HCT116 (cell line): ENCODE measurements around the gene HOXD9. TPM values are rescaled to one million over a fixed set of nuclear protein-coding genes. Genes with fewer than 3 reads are reported as not detected.

Experiments
- ATAC-seq: fragments of 200-7000 bp; cut with Tn5 transposase; 2 replicates; pipeline ENCODE4 v1.9.1; 2020; ENCODE audit warnings: mild to moderate bottlenecking, moderate library complexity
- BruUV-seq: library from RNA; stranded (reverse); fragments of 400-500 nt; replicated peaks from 2 replicates; lab custom pipeline; 2021; lab: Mats Ljungman, UMichigan
- CTCF ChIA-PET: fragments of 300-600 bp; sonication (Branson Sonifier 250); formaldehyde crosslinking; loops from one replicate; lab custom pipeline; 2021; ENCODE audit warnings: antibody characterized with exemption; lab: Charles Lee
- POLR2A ChIA-PET: fragments of 300-600, 350-600 bp; sonication (Branson Sonifier 250); formaldehyde crosslinking; loops from one replicate; lab custom pipeline; 2021; ENCODE audit warnings: antibody characterized with exemption; lab: Charles Lee
- RAD21 ChIA-PET, 2 experiments: fragments of 300-600 bp; sonication (Branson Sonifier 250); formaldehyde crosslinking; loops; one replicate each; lab custom pipeline; 2023; ENCODE audit warnings: low total read pairs in 2 of 2; ENCODE audit not compliant: uncharacterized antibody in 2 of 2, unreplicated experiment in 2 of 2, low non-redundant PET in 1 of 2; lab: Charles Lee
- DNase-seq: peaks from one replicate; pipeline ENCODE4 v3.0.0-alpha.2; 2010; ENCODE audit warnings: low read depth, low spot score
- H2AFZ ChIP-seq: fragments of 200-600 bp; shearing (Covaris generic), sonication (generic); 2 replicates; pipeline ENCODE4 v1.6.1; 2017; ENCODE audit warnings: low read depth, mixed run types, mixed read lengths, antibody characterized with exemption, low read length; ENCODE audit not compliant: poor library complexity, severe bottlenecking
- H3K27ac ChIP-seq: 2 replicates; pipeline ENCODE4 v1.5.1; 2012; ENCODE audit warnings: low read depth, low read length
- H3K27me3 ChIP-seq: fragments of 200-600 bp; sonication (generic); 2 replicates; pipeline ENCODE4 v1.6.1; 2016; ENCODE audit warnings: mixed run types, low read length, mixed read lengths; ENCODE audit not compliant: insufficient read depth
- H3K36me3 ChIP-seq, 2 experiments: fragments of 200-500 bp in 1 of 2; fragments of 200-600 bp in 1 of 2; sonication (Bioruptor generic) in 1 of 2; sonication (generic) in 1 of 2; 2 replicates each; pipeline versions ENCODE4 v1.5.1 to v1.6.1; 2014 to 2016; ENCODE audit warnings: low read length in 2 of 2, inconsistent platforms in 1 of 2, mixed read lengths in 1 of 2, mixed run types in 1 of 2; ENCODE audit not compliant: insufficient read depth in 2 of 2, control insufficient read depth in 1 of 2
- H3K4me1 ChIP-seq, 2 experiments: fragments of 200-600 bp in 1 of 2; sonication (generic) in 1 of 2; 2 replicates each; pipeline versions ENCODE4 v1.5.1 to v1.6.1; 2012 to 2017; ENCODE audit warnings: low read length in 2 of 2, inconsistent platforms in 1 of 2, mild to moderate bottlenecking in 1 of 2, mixed read lengths in 1 of 2, mixed run types in 1 of 2, moderate library complexity in 1 of 2; ENCODE audit not compliant: insufficient read depth in 2 of 2, control insufficient read depth in 1 of 2
- H3K4me2 ChIP-seq: fragments of 200-600 bp; sonication (generic); 2 replicates; pipeline ENCODE4 v1.6.1; 2017; ENCODE audit warnings: mixed run types, low read length, mixed read lengths
- H3K4me3 ChIP-seq, 2 experiments: fragments of 200-600 bp in 1 of 2; sonication (generic) in 1 of 2; replicated peaks in 1 of 2; 2 replicates each; pipeline ENCODE4 v1.5.1; 2011 to 2016; ENCODE audit warnings: low read length in 2 of 2, control low read depth in 1 of 2, low read depth in 1 of 2, mild to moderate bottlenecking in 1 of 2, mixed read lengths in 1 of 2, mixed run types in 1 of 2
- H3K79me2 ChIP-seq: fragments of 200-600 bp; sonication (generic); 2 replicates; pipeline ENCODE4 v1.6.1; 2017; ENCODE audit warnings: mild to moderate bottlenecking, mixed run types, low read length, moderate library complexity, mixed read lengths; ENCODE audit not compliant: insufficient read depth
- H3K9ac ChIP-seq: fragments of 200-600 bp; sonication (generic); 2 replicates; pipeline ENCODE4 v1.6.1; 2016; ENCODE audit warnings: low read length, mixed read lengths
- H3K9me2 ChIP-seq: fragments of 200-600 bp; sonication (generic), shearing (Covaris generic); 2 replicates; pipeline ENCODE4 v1.6.1; 2017; ENCODE audit warnings: mixed run types, mild to moderate bottlenecking, moderate library complexity; ENCODE audit not compliant: insufficient read depth
- H3K9me3 ChIP-seq, 2 experiments: fragments of 200-500 bp in 1 of 2; fragments of 200-600 bp in 1 of 2; sonication (Bioruptor generic) in 1 of 2; sonication (generic) in 1 of 2; 2 replicates each; pipeline ENCODE4 v1.6.1; 2014 to 2017; ENCODE audit warnings: low read length in 2 of 2, mixed read lengths in 2 of 2, inconsistent platforms in 1 of 2, low read depth in 1 of 2, mild to moderate bottlenecking in 1 of 2, mixed run types in 1 of 2, moderate library complexity in 1 of 2; ENCODE audit not compliant: control insufficient read depth in 1 of 2, insufficient read depth in 1 of 2
- H4K20me1 ChIP-seq: fragments of 200-600 bp; sonication (generic), shearing (Covaris generic); 2 replicates; pipeline ENCODE4 v1.6.1; 2017; ENCODE audit warnings: mixed run types, mild to moderate bottlenecking, moderate library complexity; ENCODE audit not compliant: insufficient read depth
- CBX3 ChIP-seq: IDR thresholded peaks from 2 replicates; pipeline ENCODE4 v1.6.1; 2012; ENCODE audit warnings: low read depth
- CEBPB ChIP-seq: IDR thresholded peaks from 2 replicates; pipeline ENCODE4 v1.6.1; 2012; ENCODE audit warnings: low read depth
- EGR1 ChIP-seq: IDR thresholded peaks from 2 replicates; pipeline ENCODE4 v1.6.1; 2012; ENCODE audit warnings: low read depth
- EZH2 ChIP-seq: fragments of 200-600 bp; sonication (generic); IDR thresholded peaks from 2 replicates; pipeline ENCODE4 v1.6.1; 2017; ENCODE audit warnings: antibody characterized with exemption, mixed run types
- EZH2phosphoT487 ChIP-seq: fragments of 200-600 bp; IDR thresholded peaks from 2 replicates; pipeline ENCODE4 v1.6.1; 2018; ENCODE audit warnings: antibody characterized with exemption, borderline replicate concordance
- POLR2A ChIP-seq: IDR thresholded peaks from 2 replicates; pipeline ENCODE4 v1.7.0; 2011; ENCODE audit warnings: borderline replicate concordance; ENCODE audit not compliant: insufficient read depth, insufficient read length; ENCODE audit errors: extremely low read depth
- RAD21 ChIP-seq: IDR thresholded peaks from 2 replicates; pipeline ENCODE4 v1.6.1; 2012; ENCODE audit warnings: low read depth, mild to moderate bottlenecking
- REST ChIP-seq: IDR thresholded peaks from 2 replicates; pipeline ENCODE4 v1.6.1; 2012; ENCODE audit warnings: low read depth
- SP1 ChIP-seq: IDR thresholded peaks from 2 replicates; pipeline ENCODE4 v1.6.1; 2012; ENCODE audit warnings: low read depth
- SRF ChIP-seq: IDR thresholded peaks from 2 replicates; pipeline ENCODE4 v1.6.1; 2012; ENCODE audit warnings: low read depth
- TCF7L2 ChIP-seq: IDR thresholded peaks from 2 replicates; pipeline ENCODE4 v1.7.0; 2011; ENCODE audit warnings: borderline replicate concordance, inconsistent platforms; ENCODE audit not compliant: insufficient read depth, insufficient read length; ENCODE audit errors: extremely low read depth
- ZBTB33 ChIP-seq: IDR thresholded peaks from 2 replicates; pipeline ENCODE4 v1.6.1; 2011; ENCODE audit warnings: mild to moderate bottlenecking, low read length, moderate library complexity; ENCODE audit not compliant: insufficient replicate concordance; ENCODE audit errors: extremely low read depth
- ZNF274 ChIP-seq: fragments of 200-500 bp; sonication (Bioruptor generic); IDR thresholded peaks from 2 replicates; pipeline ENCODE4 v1.6.1; 2014; ENCODE audit warnings: mild to moderate bottlenecking, low read depth, low read length, inconsistent platforms
- intact Hi-C: fragments of 100-400 bp; cut with micrococcal nuclease; formaldehyde crosslinking; loops from 2 replicates; pipeline ENCODE4 v1.10.0; 2022
- total RNA-seq: library from RNA; stranded (reverse); gene quantifications from one replicate; pipeline ENCODE4 v1.2.1, GENCODE V29; 2021; ENCODE audit not compliant: unreplicated experiment

The HOXD9 gene
- total RNA-seq, 1 experiment from 2014 or later, result not detected

GRCh38 chr2:176170602-176171305, 48.2 kb downstream of the HOXD9 start:
- Histone ChIP-seq H3K4me1 (no peaks in the 10 kb centered on the region), H3K27ac (no peak overlapping the region), H3K27me3 (no peaks in the 10 kb centered on the region), H3K79me2 (no peaks in the 10 kb centered on the region), H3K9me2 (no peaks in the 10 kb centered on the region), H4K20me1 (no peaks in the 10 kb centered on the region), H3K9me3 (no peaks in the 10 kb centered on the region), H3K4me3 (no peak overlapping the region), H3K36me3 (no peaks in the 10 kb centered on the region), H3K4me2 (no peak overlapping the region), H2AFZ (no peak overlapping the region), H3K9ac (no peak overlapping the region)
- no TSS peak for BruUV-seq
- ATAC-seq (no peak), DNase-seq (no peak)
- ChIA-PET RAD21 (no interaction called here), POLR2A (no interaction called here), CTCF (no interaction called here)
- no peak for TF ChIP-seq CEBPB
- TF ChIP-seq RAD21, result no peak
- TF ChIP-seq ZNF274, result no peak
- TF ChIP-seq POLR2A, result no peak
- TF ChIP-seq EZH2, result no peak
- TF ChIP-seq EZH2phosphoT487, result no peak
- intact Hi-C loops, result no loop called here

- POLR2A ChIA-PET, result no interaction called here
- no TSS peak for BruUV-seq
- H3K27me3 ChIP-seq, result no peaks in the 10 kb centered on the region
These were observed 49.0 kb downstream of the HOXD9 start for GRCh38 chr2:176171351-176172006.

More at GRCh38 chr2:176171351-176172006, 49.0 kb downstream of the HOXD9 start:
- H3K4me3 ChIP-seq, result no peak overlapping the region
- no peak overlapping the region for H3K27ac ChIP-seq
- intact Hi-C loops, result no loop called here
- RAD21 ChIA-PET, result no interaction called here
- H2AFZ ChIP-seq, result no peak overlapping the region
- no peak overlapping the region for H3K9ac ChIP-seq
- DNase-seq (no peak), ATAC-seq (no peak)
- H3K9me3 ChIP-seq, result no peaks in the 10 kb centered on the region
- TF ChIP-seq REST (no peak), CBX3 (no peak), EGR1 (no peak), TCF7L2 (no peak), ZBTB33 (no peak), EZH2phosphoT487 (no peak), SP1 (no peak), POLR2A (no peak), RAD21 (no peak), SRF (no peak)
- H4K20me1 ChIP-seq, result no peaks in the 10 kb centered on the region
- H3K9me2 ChIP-seq, result no peaks in the 10 kb centered on the region
- H3K36me3 ChIP-seq, result no peaks in the 10 kb centered on the region
- CTCF ChIA-PET, result no interaction called here
- no peak overlapping the region for H3K4me2 ChIP-seq
- H3K79me2 ChIP-seq, result no peaks in the 10 kb centered on the region
- H3K4me1 ChIP-seq, result no peaks in the 10 kb centered on the region
